Right kidney (tissue), 1 donor: ENCODE results near the gene LDAH.

Experiments
- DNase-seq: peaks from one replicate; pipeline ENCODE4 v3.0.0-alpha.2; 2016

LDAH gene

DNA sequence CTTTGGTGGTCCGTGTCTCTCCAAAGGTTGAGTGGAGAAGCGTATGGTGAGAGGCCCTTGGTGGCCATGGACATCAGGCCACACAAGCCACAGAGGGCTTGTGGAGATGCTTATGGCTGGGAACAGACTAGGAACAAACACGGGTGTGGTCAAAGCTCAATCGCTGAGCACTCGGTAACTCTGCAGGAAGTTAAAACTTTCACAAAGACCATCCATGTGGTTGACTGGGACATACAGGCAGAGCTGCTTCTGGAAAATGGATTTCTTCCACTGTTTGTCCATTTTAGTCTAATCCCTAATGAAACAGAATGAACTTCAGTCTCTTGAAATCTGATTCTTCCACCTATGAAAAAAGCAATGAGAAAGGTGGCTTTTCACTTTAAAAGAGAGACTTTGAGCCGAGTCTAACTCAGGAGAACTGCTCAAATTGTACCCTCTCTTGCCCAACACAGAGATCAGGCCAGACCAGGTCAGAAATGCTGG, 138.3 kb downstream of the LDAH start:
- DNase-seq = no peak

DNA sequence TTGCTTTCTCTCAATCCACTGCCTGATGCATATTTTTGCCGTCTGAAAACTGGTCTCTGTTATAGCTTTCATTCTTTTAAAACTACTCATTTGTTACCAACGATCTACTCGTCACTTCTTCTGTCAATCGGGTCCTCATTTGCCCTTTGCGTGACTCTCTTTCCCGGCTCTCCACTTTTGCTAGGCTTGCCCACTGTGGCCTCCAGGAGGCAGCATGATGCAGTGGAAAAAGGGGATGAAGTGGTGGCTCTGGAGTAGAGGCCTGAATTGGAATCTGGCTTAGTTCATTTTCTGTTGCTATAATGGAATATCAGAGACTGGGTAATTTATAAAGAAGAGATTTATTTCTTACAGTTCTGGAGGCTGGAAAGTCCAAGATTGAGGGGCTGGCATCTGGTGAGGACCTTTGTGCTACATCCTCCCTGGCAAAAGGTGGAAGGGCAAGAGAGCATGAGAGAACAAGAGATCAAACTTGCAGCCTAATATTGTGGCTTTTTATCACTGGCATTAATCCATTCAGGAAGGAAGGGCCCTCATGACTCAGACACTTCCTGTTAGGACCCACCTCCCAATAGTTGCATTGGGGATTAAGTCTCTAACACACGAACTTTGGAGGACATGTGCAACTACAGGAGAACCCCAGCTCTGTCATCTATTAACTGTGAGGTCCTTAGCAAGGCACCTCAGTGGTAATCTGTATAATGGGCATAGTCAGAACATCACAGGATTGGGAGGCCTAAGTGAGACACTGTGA, 140.6 kb downstream of the LDAH start:
- no peak for DNase-seq

DNA sequence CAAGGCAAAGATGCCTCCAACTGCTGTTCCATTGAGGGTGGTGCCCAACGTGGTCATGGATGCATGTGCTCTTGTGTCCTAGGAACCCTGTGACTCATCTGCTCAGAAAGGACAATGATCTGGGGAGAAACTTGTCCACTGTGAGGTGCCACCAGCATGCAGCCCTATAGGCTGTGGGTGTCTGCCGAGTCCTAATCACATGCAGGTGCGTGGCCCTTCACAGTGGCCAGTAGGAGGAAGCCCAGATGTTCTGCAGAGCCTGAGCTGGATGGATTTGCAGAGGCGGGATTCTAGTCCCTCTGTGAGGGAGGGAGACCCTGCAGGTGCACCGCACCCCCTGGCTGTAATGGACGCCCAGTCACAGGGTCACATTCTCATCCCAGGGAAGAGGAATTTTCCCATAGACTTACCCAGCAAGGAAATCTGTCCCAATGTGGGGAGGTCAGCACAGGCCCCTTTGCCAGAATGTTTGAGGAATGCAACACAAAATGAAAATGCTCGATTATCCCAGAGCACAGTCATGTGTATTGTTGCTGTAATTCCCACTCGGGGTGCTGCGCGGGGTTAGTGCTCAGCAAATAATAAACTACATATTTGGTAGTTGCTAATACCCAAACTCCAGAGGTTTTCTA, 142.0 kb downstream of the LDAH start:
- DNase-seq = no peak

DNA sequence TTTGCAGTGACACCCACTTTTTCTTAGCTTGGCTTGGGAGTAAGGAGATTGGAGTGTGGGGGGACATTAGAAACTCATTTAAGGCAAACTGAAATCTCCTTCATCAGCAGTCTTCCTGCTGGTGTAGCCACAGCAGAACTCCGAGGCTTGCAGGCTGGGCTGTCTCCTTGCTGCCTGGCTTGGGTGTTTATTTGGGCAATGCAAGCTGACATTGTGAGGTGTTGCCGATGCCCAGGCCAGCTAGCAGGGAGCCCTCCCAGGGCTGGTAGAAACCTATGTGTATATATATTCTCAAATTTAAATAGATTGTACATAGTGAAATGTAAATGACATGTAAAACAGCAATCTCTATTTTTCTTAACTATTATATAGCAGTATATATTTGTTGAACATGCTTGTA, 144.1 kb downstream of the LDAH start:
- DNase-seq = no peak

DNA sequence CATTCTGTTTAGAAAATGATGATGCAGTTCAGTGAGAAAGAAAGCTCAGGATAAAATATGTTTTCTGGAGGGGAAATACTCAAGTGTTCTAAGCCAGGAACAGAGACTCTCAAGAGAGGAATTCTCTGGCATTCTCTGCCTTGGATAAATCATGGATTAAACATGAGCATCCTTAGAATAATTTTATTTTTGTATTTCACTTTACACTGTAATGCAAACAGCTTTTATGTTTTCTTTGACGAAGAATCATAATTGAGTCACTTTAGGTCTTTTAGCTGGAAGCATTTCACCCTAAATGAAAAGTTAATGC, 144.9 kb downstream of the LDAH start:
- no peak for DNase-seq

DNA sequence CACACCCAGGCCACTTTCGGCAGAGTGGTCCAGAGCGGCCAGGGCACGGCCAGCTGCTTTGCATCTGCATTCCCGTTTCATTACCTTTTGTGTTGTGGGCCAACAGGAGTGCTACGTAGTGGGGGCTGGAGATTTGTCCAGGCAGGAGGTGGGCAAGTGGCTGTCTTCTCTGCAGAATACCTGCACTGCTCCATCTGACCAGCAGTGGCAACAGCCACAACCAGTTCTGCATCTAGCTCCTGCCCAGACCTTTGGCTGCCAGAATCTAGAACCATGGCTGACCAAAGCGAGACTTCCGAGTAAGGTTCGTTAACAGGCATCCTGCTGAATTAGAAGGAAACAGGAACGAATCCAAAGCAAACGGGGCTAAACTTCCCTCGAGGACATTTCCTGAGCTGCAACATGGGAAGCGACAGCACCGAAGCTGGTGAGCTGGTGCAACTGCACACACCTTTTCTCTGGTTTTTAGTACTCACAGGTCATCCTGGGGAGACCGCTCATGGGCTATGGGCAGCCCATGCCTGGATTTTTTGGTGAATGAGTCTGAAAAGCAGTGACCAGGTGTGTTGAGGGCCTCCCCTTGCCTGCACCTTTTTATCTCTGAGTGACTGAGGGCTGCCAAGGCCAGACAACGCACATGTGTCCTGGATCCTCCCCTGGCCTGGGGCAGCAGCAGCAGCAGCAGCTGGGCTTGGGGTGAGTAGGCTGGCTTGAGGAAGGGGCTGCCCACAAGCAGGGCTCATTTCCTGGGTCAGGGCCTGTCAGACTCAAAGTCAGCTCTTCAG, 145.4 kb downstream of the LDAH start:
- DNase-seq = no peak

DNA sequence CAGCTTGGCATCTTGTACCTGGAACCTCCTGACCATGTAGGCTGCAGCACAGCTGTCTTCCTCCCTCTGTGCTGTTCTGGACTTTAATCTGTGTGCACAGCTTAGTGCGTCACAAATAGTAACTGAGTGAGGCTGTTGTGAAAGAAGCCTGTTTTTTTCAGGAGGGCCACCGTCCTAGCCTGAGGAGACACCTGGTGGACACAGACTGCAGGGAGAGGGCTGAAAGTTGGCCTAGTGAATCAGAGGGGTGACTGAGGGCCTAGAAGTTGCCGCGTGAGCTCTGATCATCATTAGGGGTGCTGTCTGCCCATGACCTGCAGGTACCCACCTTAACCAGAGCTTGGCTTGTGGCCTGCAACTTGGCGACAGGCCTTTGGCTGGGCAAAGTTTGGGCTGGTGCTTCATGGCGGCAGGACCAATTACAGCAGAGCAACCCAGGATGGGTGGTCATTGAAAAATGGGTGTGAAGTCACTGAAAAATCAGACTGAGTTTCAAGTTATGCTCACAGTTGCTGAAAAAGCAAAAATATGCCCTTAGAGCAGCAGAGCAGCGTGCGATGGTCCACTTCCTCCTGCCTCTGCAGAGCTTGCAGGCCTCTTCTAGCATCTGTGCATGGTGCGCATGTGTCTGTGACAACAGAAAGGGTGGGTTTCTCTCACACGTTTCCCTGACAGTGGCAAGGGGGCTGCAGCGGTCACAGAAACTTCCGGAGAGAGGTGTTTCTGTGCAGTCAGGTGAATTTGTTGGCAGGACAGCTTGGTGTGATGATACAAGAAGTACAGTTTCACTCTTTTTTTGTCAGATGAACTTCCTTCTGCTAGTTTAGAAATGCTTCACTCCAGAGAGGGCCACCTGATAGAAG, 146.3 kb downstream of the LDAH start:
- DNase-seq = no peak

DNA sequence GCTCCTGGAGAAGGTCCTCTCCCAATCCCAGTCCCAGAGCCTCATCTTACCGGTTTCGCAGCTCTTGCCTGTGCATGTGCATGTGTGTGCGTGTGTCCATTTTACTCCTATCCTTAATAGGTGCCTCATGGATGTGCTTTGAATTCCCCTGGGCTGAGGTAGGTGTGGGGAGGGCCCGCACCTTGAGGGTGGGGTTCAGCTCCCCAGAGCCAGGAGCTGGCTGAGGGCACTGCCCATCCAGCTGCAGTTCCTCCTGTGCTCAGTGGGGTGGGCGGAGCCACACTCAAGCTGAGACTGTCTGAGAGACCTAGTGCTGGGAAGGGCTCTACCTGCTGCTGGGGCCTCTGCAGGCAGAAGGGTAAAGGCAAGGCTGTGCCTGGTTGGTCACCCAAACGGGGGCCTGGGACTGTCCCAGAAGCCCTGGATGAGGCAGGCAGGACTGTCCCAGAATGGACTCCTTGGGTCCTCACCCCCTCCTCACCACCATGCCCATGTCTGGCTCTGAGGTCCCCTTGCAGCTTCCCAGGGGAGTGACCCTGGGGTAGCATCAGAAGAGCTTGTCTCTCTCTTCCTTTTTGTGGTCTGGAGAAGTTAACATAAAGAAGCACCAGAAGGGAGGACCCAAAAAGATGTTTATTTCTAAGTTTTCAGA, 147.1 kb downstream of the LDAH start:
- no peak for DNase-seq

DNA sequence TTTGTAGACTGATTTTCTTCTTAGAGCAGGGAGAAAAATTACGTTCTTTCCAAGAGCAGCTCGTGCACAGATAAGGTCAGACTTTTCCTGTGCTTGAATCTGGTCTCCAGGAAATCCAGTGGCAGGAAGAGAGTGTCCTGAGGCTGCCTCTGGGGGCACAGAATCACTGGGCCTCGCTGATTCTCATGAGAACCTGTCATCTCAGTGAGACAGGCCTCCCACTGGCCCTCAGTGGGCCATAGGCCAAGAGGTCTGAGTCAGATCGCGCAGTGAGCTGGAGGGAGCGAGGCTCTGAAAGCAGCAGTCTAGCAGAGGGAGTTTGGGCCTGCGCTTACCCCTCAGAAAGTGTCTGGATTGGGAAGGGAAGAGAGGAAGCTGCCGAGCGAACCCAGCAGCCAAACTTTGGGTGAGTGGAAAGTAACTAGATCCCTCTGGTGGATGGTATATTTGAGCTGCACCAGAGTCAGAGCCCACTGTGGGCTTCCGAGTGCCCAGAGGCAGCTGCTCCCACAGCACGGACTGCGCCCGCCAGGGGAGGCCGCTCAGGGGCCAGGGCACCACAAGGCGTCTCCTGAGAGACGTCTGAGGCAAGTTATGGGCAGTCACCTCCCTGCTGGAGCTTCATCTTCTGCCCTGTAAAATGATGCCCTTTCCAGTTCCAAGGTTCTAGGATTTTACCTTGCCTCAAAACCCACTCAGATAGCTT, 147.8 kb downstream of the LDAH start:
- no peak for DNase-seq

DNA sequence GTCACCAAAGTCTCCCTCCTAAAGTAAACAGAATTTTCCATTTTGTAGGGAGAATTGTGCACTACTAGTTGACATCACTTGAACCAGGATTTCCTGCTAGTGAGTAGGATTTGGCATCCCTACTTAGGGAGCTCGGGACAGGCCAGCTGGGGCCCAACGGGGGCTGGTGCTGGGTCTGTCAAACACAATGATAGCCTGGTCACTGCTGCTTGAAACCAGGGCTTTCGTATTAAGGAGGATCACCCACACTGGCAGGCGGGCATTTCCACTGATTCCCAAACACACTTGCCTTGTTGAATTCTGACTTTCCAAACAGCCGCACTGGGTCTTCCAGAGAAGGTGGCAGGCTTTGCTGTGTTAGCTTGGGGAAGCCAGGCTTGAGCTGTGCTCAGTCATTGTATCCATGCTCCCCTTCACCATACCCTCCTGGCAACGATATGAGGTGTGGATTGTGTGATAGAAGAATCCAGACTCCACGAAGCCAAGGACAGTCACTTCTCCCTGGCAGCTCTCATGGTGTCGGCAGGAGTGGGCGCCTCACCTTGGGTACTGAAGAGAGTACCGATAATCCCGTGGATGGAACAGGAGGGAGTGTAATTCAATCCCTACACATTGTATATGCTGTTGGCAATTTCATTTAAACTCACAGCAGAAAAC, 148.5 kb downstream of the LDAH start:
- DNase-seq = no peak

DNA sequence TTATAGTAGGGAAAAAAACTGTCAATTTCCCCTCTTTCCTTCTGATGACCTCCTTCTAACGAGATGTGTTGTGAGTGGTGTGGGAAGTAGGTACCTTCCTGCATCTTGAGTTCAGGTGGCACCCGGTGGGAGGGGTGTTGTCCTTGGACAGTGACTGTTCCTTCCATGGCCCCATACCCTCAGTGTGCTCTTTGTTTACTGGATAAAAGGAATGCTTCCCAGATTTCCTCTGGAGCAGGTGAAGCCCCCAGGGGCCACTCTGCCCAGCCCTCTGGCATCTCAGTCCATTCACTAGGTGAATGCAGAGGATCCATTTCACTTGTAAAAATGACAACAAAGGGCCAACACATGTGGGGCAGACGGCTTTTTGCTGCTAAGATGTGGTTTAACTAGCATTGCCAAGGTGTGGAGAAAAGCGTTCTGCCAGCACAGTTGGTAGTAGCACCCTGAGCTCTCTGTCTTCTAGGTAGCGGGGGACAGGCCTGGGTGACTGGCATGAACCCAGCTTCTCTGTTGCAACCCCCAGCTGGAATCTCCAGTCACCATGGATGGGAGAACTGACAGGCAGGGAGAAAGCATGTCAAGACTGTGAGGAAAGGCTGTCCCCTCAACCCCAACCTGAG, 149.1 kb downstream of the LDAH start:
- DNase-seq = no peak

DNA sequence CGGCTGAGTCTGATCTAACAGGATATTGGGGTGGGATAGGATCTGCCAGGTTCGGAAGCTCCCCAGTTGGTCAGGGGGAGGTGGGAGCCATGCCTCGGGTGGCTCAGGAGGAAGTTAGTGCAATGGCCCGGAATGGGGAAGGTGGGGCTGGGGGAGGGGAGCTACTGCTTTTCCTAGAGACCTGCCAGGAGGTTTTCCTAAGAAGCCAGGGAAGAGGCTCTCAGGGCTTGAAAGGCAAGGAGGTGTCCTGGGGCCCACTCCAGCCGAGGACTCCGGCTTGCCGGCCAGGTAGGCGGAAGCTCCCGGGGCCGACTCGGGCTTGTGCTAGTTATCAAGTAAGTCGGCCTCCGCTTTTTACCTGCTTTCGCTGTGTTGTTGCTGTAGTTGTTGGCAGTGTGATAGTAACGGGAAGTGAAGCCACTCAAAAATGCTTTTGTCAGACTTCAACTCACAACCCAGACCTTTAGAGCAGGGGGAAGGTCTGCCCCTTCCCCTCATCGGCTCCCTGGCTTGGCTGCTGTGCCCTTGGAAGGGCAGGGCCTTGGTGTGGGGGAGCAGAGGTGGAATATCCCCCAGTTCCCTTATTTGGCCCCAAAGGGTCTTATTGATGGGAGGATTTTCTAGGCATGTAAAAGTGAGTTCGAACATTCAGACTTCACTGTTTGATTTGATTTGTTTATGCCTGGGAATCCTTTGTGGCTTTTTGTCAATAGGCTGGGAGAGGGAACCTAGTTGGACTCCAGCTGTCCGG, 150.5 kb downstream of the LDAH start:
- no peak for DNase-seq

DNA sequence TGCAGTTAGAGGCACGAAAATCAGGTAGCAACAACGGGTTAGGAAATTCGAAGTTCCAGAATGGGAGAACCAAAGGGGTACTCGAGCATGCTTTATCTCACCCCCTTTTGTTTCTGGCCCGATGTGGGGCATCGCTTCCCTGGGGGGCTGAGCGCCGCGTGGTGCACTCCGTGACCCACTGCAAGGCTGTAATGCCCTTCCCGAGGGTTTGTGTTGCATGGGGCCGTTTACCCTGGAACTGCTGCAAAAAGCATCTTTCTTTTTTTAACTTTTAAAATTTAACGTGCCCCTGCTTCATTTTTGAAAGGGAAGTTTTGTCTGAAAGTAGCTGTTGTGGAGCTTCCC, 151.2 kb downstream of the LDAH start:
- no peak for DNase-seq

DNA sequence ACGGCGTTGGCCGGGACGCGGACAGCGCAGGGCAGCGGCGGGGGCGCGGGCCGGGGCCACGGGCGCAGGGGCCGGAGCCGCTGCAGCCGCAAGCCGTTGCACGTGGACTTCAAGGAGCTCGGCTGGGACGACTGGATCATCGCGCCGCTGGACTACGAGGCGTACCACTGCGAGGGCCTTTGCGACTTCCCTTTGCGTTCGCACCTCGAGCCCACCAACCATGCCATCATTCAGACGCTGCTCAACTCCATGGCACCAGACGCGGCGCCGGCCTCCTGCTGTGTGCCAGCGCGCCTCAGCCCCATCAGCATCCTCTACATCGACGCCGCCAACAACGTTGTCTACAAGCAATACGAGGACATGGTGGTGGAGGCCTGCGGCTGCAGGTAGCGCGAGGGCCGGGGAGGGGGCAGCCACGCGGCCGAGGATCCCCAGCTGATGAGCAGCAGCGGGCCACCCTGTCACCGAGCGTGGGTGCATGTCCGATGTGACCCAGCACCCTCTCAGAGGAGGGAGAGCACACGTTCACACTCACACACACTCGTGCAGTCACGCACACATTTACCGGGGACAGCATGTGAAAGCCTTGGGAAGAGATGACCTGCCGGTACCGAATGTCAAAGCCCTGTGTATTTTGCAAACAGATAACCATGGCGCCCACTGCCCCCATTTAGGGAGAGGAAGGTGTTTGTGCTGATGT, 151.7 kb downstream of the LDAH start:
- DNase-seq = peak; percentile 67

DNA sequence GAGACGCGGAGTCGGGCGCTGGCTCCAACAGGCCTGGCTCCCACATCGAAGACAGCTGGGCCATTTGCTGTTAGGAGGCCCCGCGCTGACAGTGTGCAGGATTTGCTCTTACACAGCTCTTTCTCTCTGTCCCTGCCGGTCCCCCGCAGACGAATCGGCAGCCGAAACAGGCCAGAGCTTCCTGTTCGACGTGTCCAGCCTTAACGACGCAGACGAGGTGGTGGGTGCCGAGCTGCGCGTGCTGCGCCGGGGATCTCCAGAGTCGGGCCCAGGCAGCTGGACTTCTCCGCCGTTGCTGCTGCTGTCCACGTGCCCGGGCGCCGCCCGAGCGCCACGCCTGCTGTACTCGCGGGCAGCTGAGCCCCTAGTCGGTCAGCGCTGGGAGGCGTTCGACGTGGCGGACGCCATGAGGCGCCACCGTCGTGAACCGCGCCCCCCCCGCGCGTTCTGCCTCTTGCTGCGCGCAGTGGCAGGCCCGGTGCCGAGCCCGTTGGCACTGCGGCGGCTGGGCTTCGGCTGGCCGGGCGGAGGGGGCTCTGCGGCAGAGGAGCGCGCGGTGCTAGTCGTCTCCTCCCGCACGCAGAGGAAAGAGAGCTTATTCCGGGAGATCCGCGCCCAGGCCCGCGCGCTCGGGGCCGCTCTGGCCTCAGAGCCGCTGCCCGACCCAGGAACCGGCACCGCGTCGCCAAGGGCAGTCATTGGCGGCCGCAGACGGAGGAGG, 152.4 kb downstream of the LDAH start:
- peak; percentile 79 for DNase-seq

DNA sequence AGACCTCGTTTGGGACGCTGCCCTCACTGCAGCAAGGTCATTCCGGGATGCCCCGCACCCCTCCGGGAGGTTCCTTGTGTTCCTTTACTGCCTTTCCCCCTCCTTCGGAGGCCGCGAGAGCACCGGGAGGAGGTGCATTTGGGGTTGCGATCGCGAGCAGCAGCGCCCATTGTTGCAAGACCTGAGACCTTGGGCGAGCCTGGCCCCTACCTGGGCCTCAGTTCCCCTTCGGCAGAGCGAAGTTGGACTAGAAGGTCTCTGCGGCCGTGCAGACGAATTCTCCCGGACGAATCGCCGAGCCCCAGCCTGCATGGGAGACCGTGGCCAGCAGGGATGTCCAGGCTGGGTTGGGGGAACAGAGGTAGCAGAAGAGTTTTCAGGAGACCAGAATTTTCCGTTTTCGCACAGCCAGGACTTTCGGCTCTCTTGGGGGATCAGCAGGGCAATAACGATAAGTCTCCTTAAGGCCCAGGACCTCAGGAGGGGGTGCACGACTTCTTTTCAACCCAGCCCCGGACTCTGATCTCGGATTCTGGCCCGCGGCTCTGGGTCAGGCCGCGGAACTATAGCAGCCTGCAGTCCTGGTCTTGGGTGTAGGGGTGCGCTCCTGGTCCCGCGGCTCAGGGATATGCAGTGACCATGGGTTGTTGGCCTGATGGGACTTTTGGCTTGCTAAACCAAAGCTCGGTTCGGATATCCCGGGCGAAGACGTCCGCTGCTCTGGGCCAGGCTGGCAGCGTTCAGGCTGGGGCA, 153.2 kb downstream of the LDAH start:
- DNase-seq = no peak

DNA sequence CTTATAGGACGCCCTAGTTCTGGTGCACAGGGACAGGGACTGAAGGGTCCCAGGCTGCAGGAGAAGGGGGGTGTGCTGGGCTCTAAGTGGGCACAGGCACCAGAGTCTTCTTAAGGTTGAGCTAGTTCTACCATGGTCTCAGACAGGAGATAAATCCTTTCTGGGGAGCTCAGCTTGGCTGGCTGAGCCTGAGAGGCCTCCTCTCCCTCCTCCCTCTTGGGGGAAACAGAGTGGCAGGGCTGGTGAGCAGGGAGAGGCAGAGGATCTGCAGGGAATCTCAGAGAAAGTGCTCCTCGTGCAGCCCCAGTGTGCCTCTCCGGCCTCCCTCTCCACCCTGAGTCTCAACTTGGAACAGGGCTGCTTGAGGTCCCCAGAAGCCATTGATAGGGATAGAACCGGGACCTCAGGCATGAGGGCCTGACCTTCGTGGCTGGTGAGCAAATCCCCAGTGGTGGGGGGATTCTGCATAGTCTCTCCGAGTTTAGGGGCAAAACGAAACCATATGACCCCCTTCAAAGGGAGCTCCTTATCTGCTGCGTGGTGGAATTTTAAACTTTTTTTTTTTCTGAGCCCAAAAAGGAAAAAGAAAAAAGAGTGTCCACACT, 153.9 kb downstream of the LDAH start:
- no peak for DNase-seq
